ENCODE results near the gene EEF1G.
"Not testable (repeated sequence)": the region's sequence is repeated elsewhere in the genome, so short reads cannot be mapped to it uniquely, and the experiment has no call there.

Gene EEF1G

GRCh38 chr11:62575837-62576236 is 2.1 kb upstream of the EEF1G start:
- DNase-seq: no peak

- no peak for DNase-seq
Observed at GRCh38 chr11:62575156-62575555, 1.5 kb upstream of the EEF1G start.

GRCh38 chr11:62574363-62575071 is 826 bp upstream of the EEF1G start:
- DNase-seq: no peak

- peak in 1 of 2 donors; percentile 43 for DNase-seq
Observed at GRCh38 chr11:62573006-62573591, 592 bp downstream of the EEF1G start.

GRCh38 chr11:62572431-62572830 is 1.3 kb downstream of the EEF1G start:
- no peak for DNase-seq

- DNase-seq: not testable (repeated sequence)
Observed at GRCh38 chr11:62571493-62571892, 2.2 kb downstream of the EEF1G start.

- not testable (repeated sequence) for DNase-seq
Observed at GRCh38 chr11:62570903-62571302, 2.8 kb downstream of the EEF1G start.

- DNase-seq: no peak
Observed at GRCh38 chr11:62569611-62570010, 4.1 kb downstream of the EEF1G start.

GRCh38 chr11:62567018-62567633 is 6.6 kb downstream of the EEF1G start:
- no peak for DNase-seq

- DNase-seq: no peak
Observed at GRCh38 chr11:62566247-62566646, 7.4 kb downstream of the EEF1G start.

- no peak for DNase-seq
Observed at GRCh38 chr11:62565100-62565802, 8.4 kb downstream of the EEF1G start.

- DNase-seq: not testable (repeated sequence)
Observed at GRCh38 chr11:62561677-62562230, 11.9 kb downstream of the EEF1G start.

GRCh38 chr11:62560566-62561103 is 13.1 kb downstream of the EEF1G start:
- DNase-seq: peak; percentile 84 to 88

GRCh38 chr11:62559626-62560025 is 14.1 kb downstream of the EEF1G start:
- not testable (repeated sequence) for DNase-seq

- peak in 1 of 2 donors; percentile 40 for DNase-seq
Observed at GRCh38 chr11:62559204-62559603, 14.5 kb downstream of the EEF1G start.

- DNase-seq: no peak
Observed at GRCh38 chr11:62558669-62559068, 15.0 kb downstream of the EEF1G start.

GRCh38 chr11:62556875-62557631 is 16.6 kb downstream of the EEF1G start:
- peak in 1 of 2 donors; percentile 70 for DNase-seq

- peak; percentile 81 to 89 for DNase-seq
Observed at GRCh38 chr11:62556108-62556874, 17.4 kb downstream of the EEF1G start.

GRCh38 chr11:62555464-62556107 is 18.1 kb downstream of the EEF1G start:
- DNase-seq: peak; percentile 87 to 93

- peak in 1 of 2 donors; percentile 21 for DNase-seq
Observed at GRCh38 chr11:62554387-62555167, 19.1 kb downstream of the EEF1G start.

Measured in CD4-positive, alpha-beta T cell treated with Interferon alpha-2 for 1 hour (primary cell).